GM18858 (cell line): ENCODE results near the gene BTBD17.

Experiments used
- ATAC-seq: cut with Tn5 transposase; IDR thresholded peaks from one replicate; pipeline ENCODE4 v1.9.1; 2021; ENCODE audit not compliant: unreplicated experiment

BTBD17 gene

DNA sequence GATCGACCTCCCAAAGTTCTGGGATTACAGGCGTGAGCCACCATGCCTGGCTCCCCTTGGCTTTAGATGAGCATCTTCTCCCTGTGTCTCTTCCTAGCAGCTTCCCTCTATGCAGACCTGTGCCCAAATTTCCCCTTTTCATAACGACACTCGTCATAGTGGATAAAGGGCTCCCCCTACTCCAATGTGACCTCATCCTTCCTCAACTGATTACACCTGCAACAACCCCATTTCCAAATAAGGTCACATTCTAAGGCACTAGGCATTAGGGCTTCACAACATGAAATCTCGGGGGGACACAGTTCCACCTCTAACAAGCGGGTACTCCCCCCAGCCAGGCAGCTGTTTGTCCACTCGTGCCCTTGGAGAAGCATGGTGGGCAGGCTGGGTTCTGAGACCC is 25.4 kb downstream of the BTBD17 start:
- ATAC-seq, result no peak

DNA sequence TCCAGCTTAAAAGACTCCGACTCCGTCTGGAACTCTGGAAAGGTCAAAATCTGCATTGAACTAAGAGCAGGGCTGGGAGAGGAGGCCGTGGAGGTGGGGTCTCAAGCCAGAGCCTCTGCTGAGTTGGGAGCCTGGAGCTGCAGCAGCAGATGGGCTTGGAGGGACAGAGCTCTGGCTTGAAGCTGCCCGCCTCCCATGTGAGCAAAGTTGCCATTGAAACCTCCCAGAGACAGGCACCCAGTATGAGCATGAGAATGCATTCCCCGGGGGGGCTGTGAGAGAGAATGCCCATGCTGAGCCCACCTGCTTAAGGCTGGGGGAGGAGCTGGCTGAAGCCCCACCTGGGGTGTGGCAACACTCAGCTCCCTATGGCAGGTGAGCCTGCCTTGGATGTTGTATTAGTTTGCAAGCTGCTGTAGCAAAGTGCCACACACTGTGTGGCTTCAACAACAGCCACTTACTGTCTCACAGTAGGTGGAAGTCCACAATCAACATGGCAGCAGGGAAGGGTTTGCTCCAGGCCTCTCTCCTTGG is 26.1 kb downstream of the BTBD17 start:
- ATAC-seq, result no peak

GRCh38 chr17:74334393-74335039 is 27.2 kb downstream of the BTBD17 start:
- ATAC-seq, result no peak

- no peak for ATAC-seq
Observed at GRCh38 chr17:74332763-74333283, 28.8 kb downstream of the BTBD17 start.

DNA sequence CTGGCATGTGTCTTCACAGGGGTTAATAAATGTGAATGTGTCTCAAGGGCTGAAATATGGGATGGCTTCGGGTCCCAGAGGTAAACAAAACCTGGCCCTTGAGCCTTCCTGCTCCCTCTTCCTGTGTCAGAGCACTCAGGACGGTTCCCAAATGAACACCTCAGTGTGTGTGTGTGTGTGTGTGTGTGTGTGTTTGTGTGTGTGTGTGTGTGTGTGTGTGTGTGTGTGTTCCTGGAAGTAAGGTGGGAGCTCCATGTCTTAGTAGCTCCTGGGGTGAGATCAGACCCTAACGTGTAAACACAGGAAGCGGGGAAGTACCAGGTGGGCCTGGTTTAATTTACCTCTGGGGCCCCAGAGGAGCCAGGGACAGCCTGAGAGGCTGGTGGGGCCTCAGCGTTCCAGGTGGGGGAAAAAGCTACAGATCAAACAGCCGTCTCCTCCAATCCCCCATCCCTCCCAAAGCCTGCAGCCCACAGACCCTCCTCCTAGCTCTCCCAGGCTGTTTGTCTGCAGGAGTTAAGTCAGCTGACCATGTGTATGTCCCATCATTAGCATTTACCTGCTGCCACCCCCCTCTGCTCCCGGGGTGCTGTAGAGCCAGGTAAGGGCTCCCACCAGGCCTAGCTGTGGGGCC is 29.5 kb downstream of the BTBD17 start:
- no peak for ATAC-seq

- ATAC-seq, result no peak
Observed at GRCh38 chr17:74330446-74330845, 31.2 kb downstream of the BTBD17 start.

- ATAC-seq, result no peak
Observed at GRCh38 chr17:74329378-74329777, 32.3 kb downstream of the BTBD17 start.

DNA sequence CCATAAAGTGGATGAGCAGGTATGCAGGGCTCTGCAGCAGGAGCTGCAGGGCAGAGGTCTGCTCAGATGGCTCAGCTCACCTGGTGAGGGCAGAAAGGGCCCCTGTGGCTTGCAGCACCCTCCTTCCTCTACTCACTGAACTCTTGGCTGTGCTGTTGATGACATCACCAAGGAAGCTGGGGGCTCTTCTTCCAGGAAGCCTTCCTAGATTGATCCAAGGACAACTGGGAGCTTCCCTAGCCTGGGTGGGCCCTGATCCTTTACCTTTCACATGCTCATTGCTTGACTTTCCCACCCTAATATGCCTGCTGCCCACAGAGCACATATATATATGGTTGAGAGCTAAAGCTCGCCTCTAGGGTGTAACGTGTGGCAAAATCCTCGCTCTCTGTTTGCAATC is 33.2 kb downstream of the BTBD17 start:
- ATAC-seq, result no peak

- no peak for ATAC-seq
Observed at GRCh38 chr17:74326506-74326905, 35.2 kb downstream of the BTBD17 start.

DNA sequence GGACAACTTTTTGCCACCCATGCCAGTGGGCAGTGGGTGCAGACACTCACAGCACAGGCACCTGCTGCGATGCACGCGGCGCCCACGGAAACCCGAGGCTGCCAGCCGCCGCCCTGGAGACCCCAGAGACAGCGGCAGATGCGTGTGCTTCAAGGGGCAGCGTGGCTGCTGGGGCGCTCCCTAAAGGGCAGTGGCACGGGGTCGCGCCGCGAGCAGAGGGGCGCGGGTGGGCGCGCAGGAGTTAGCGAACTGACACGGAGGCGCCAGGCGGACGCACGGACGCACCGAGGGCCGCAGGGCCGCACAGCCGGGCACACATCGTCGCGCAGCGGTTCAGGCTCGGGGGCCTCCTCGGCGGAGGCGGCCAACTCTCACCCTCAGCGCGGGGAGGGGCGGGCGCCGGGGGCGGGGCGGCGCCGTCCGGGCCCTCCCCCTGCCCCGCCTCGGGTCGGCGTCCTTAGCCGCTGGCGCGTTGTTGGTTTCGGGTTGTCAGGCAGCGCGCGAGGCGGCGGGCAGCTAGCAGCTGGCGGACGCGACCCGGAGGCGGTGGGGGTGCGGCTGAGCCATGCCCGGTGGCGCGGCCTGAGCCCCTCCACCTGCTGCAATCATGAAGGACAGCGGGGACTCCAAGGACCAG is 35.8 kb downstream of the BTBD17 start, which contains the start of gene KIF19:
TSS of gene KIF19 (plus strand) at position 484 of the 637 bp plus-strand sequence. CDS start at position 608, 124 bp downstream.
- no peak for ATAC-seq

DNA sequence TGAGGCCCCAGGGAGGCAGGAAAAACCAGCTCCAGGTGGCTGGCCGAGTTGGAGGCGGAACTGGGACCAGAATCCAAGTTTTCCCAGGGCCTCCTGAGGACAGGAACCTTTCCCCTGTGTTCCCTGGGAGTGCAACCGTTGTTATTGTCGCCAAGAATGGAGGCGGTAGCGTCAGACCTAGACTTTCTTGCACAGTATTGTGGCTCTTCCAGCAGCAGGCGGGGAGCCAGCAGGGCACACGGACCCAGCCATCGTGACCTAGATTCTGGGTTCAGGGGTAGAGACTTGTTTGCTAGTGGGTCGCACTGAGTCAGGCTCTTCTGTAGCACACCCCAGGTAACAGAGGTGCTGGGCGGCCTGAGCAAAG is 36.3 kb downstream of the BTBD17 start:
- no peak for ATAC-seq

DNA sequence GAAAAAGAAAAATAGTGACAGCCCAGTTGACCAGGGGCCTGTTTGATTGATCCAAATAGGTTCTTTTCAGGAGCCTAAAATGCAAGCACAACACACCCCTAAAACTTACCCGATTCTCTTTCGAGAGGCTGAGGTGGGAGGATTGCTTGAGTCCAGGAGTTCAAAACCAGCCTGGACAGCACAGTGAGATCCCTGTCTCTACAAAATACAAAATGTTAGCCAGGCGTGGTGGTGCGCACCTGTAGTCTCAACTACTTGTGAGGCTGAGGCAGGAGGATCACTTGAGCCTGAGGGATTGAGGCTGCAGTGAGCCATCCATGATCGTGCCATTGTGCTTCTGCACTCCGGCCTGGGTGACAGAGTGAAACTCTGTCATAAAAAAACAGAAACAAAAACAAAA is 37.1 kb downstream of the BTBD17 start:
- no peak for ATAC-seq

- no peak for ATAC-seq
Observed at GRCh38 chr17:74318391-74318790, 43.3 kb downstream of the BTBD17 start.

DNA sequence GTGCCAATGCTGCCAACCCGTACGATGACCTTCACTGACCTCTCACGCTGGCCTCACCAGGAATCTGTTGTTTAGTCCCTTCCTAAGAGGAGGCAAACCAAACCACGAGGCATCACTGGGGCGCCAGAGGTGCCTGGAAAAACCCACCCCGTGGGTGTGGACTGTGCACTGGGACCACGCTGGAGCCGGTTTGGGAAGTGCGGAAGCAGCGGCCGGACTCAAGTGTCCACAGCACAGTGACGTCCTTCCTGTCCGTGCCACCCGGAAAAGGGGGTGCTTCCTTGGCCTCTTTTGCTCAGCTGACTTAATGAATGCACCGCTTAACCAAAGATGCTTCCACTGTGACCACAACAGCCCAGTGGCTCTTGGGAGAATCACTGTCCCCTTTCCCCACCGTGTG is 44.6 kb downstream of the BTBD17 start:
- no peak for ATAC-seq

DNA sequence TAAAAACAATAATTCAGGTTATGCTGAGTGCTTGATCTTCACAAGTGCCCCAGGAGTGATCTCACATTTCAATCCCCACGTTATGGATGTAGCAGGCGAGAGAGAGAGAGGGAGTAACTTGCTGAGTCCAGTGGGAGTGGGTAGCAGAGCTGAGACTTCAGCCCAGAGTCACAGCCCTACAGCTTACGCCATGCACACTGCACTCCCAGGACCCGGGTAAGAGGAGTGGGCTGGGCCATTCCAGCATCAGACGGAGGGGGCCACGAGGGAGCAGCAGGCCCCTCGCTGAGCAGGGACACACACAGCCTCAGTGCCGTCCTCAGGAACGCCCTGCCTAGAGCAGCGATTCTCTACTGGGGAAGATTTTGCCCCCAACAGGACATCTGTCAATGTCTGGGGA is 45.4 kb downstream of the BTBD17 start:
- no peak for ATAC-seq

DNA sequence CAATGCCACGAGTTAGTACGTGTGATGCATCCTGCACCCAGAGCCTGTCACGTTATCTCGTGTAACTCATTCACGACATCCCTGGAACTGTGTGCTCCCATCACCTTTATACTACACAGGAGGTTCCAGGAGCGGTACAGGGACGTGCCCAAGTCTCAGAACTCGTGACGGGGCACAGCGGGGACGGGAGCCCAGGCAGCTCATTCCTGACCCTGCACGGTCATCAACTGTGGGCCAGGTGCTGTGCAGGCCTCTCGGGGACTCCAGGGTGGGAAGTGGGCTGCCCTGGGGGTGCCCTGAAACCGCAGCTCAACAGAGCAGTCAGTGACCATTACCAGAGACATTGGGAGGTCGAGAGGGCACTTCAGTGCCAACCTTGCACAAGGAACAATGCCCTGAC is 46.8 kb downstream of the BTBD17 start:
- no peak for ATAC-seq

DNA sequence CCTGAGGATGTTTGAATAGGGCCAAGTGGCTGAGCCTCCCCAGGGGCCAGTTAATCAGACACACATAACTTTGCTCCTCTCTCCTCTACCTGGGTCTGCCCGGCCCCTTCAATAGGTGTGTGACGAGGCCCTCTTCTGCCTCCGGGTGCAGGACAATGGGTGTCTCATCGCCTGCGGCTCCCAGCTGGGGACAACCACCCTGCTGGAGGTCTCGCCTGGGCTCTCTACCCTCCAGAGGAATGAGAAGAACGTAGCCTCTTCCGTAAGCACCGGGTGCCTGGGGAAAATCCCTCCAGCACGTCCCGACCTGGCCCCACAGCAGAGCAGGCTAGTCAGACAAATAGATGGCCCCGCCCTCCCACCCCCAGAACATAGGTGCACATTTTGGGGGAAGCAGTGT is 51.8 kb downstream of the BTBD17 start:
- no peak for ATAC-seq

- ATAC-seq, result no peak
Observed at GRCh38 chr17:74307984-74308773, 53.5 kb downstream of the BTBD17 start.
